Activated CD8-positive, alpha-beta T cell treated with anti-CD3 and anti-CD28 coated beads for 36 hours (primary cell): Measurements from ENCODE around the gene PKP3. TPM values are rescaled to one million over a fixed set of nuclear protein-coding genes. Genes with fewer than 3 reads are reported as not detected.

Experiments
- ATAC-seq: fragments of 200-7000 bp; cut with Tn5 transposase; one replicate; pipeline ENCODE4 v1.10.0; 2021; ENCODE audit warnings: mild to moderate bottlenecking, moderate library complexity
- CTCF ChIA-PET: fragments of 350-600 bp; sonication (Branson Sonifier 250); formaldehyde crosslinking; loops from one replicate; lab custom pipeline; 2021; ENCODE audit warnings: antibody characterized with exemption; lab: Charles Lee
- POLR2A ChIA-PET: fragments of 350-600 bp; sonication (Branson Sonifier 250); formaldehyde crosslinking; loops from one replicate; lab custom pipeline; 2021; ENCODE audit warnings: antibody characterized with exemption; lab: Charles Lee
- DNase-seq: peaks from one replicate; pipeline ENCODE4 v3.0.0-alpha.2; 2020
- H3K27ac Mint-ChIP-seq: one replicate; pipeline ENCODE4 v1.8.0; 2021; ENCODE audit warnings: mild to moderate bottlenecking, mixed read lengths
- H3K27me3 Mint-ChIP-seq: one replicate; pipeline ENCODE4 v1.8.0; 2021; ENCODE audit warnings: mixed read lengths
- H3K36me3 Mint-ChIP-seq: one replicate; pipeline ENCODE4 v1.8.0; 2021; ENCODE audit warnings: low read depth, mixed read lengths
- H3K4me1 Mint-ChIP-seq: one replicate; pipeline ENCODE4 v1.8.0; 2021; ENCODE audit warnings: low read depth, mixed read lengths
- H3K4me3 Mint-ChIP-seq: one replicate; pipeline ENCODE4 v1.8.0; 2021; ENCODE audit warnings: mild to moderate bottlenecking, moderate library complexity, mixed read lengths
- H3K9me3 Mint-ChIP-seq: one replicate; pipeline ENCODE4 v1.8.0; 2021; ENCODE audit warnings: mixed read lengths
- CTCF ChIP-seq: fragments of 200-600 bp; IDR thresholded peaks from one replicate; pipeline ENCODE4 v1.8.0; 2022; ENCODE audit warnings: antibody characterized with exemption, mild to moderate bottlenecking
- intact Hi-C: fragments of 100-400 bp; cut with micrococcal nuclease; formaldehyde crosslinking; loops from one replicate; pipeline ENCODE4 v1.10.0; 2022
- total RNA-seq, 2 experiments: library from RNA; stranded (reverse); gene quantifications; one replicate each; pipeline ENCODE4 v1.2.3, GENCODE V29; 2021

PKP3 gene
- total RNA-seq, 2 experiments from 2014 or later: 0.18 TPM; not detected in 1

GRCh38 chr11:441043-441417, 47.0 kb downstream of the PKP3 start:
- ChIA-PET CTCF (interaction anchor here (1.4 to 3.4 kb wide), 2 partner anchors 9 to 190 kb away, joined by 6 to 19 read pairs; partner anchors contain the start of gene PTDSS2), POLR2A (interaction anchor here (0.6 to 2.8 kb wide), 6 partner anchors 8 to 135 kb away, joined by 3 to 10 read pairs (median 3); no protein-coding TSS in a partner anchor)
- Mint-ChIP-seq H3K27me3 (no peaks in the 10 kb centered on the region), H3K36me3 (no peaks in the 10 kb centered on the region), H3K4me3 (peak overlapping the region; percentile 72), H3K4me1 (peaks cover 22% of the 10 kb centered on the region), H3K9me3 (no peaks in the 10 kb centered on the region), H3K27ac (no peak overlapping the region)
- ATAC-seq (no peak), DNase-seq (no peak)
- intact Hi-C loops: no loop called here
- no peak for TF ChIP-seq CTCF

GRCh38 chr11:441418-442274, 47.6 kb downstream of the PKP3 start, which contains the start of gene ANO9:
TSS of gene ANO9 (minus strand) at chr11:442011. CDS start at chr11:441926, 85 bp downstream.
- H3K27me3 Mint-ChIP-seq: no peaks in the 10 kb centered on the region
- H3K9me3 Mint-ChIP-seq: no peaks in the 10 kb centered on the region
- intact Hi-C loops: no loop called here
- ChIA-PET POLR2A (interaction anchor here (0.8 to 2.8 kb wide), 5 partner anchors 8 to 134 kb away, joined by 3 to 10 read pairs (median 3); no protein-coding TSS in a partner anchor), CTCF (interaction anchor here (1.4 to 3.4 kb wide), 2 partner anchors 8 to 191 kb away, joined by 6 to 19 read pairs; partner anchors contain the start of gene PTDSS2)
- H3K27ac Mint-ChIP-seq: no peak within 1 kb of the TSS
- no peak for TF ChIP-seq CTCF
- peak within 1 kb of the TSS; percentile 72 for H3K4me3 Mint-ChIP-seq
- DNase-seq (peak; percentile 78), ATAC-seq (peak; percentile 93)
- H3K4me1 Mint-ChIP-seq: peaks cover 22% of the 10 kb centered on the region
- H3K36me3 Mint-ChIP-seq: no peaks in the 10 kb centered on the region

DNA sequence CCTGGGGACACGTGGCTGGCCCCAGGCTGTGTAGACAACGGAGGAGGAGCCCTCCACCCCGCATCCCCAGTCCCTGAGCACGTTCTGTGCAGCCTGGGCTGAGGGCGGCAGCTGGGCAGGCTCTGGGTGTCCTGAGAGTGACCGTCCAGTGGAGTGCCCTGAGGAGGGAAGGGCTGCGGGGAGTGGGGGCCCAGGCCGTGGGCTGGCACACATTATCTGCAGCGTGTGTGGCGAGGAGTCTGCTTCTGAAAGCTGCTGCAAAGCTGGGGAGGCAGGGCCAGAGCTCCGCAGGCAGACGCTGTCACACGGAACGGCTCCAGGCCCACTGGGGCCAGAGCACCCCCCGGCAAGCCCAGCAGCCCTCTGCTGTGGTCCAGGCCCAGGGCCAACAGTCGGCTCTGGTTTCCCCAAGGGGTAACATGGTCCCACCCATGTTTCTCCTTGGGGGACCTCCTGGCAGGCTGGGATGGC, 48.6 kb downstream of the PKP3 start:
- intact Hi-C loops: no loop called here
- POLR2A ChIA-PET: interaction anchor here (0.5 kb wide), 1 partner anchor 83 kb away, joined by 3 read pairs; no protein-coding TSS in a partner anchor
- H3K36me3 Mint-ChIP-seq: no peaks in the 10 kb centered on the region
- DNase-seq (no peak), ATAC-seq (no peak)
- CTCF ChIA-PET: no interaction called here
- no peak overlapping the region for H3K4me3 Mint-ChIP-seq
- H3K4me1 Mint-ChIP-seq: peaks cover 16% of the 10 kb centered on the region
- TF ChIP-seq CTCF: no peak
- no peaks in the 10 kb centered on the region for H3K27me3 Mint-ChIP-seq
- H3K9me3 Mint-ChIP-seq: no peaks in the 10 kb centered on the region
- no peak overlapping the region for H3K27ac Mint-ChIP-seq

GRCh38 chr11:443542-444199, 49.7 kb downstream of the PKP3 start:
- H3K4me1 Mint-ChIP-seq: peaks cover 14% of the 10 kb centered on the region
- no peaks in the 10 kb centered on the region for H3K27me3 Mint-ChIP-seq
- no peaks in the 10 kb centered on the region for H3K36me3 Mint-ChIP-seq
- H3K4me3 Mint-ChIP-seq: no peak overlapping the region
- TF ChIP-seq CTCF: no peak
- POLR2A ChIA-PET: interaction anchor here (1.0 to 1.5 kb wide), 2 partner anchors 29 to 361 kb away, joined by 3 to 4 read pairs; partner anchors contain the start of gene SIGIRR
- CTCF ChIA-PET: no interaction called here
- H3K27ac Mint-ChIP-seq: no peak overlapping the region
- DNase-seq: no peak
- no peaks in the 10 kb centered on the region for H3K9me3 Mint-ChIP-seq
- ATAC-seq: no peak
- intact Hi-C loops: no loop called here
